Measurements from ENCODE around the gene PRRG2. TPM values are rescaled to one million over a fixed set of nuclear protein-coding genes. Genes with fewer than 3 reads are reported as not detected.
"Not testable (repeated sequence)": the region's sequence is repeated elsewhere in the genome, so short reads cannot be mapped to it uniquely, and the experiment has no call there.

Gene PRRG2
- polyA plus RNA-seq, 4 donors: 6.1 to 10.6 (median 7.1) TPM

DNA sequence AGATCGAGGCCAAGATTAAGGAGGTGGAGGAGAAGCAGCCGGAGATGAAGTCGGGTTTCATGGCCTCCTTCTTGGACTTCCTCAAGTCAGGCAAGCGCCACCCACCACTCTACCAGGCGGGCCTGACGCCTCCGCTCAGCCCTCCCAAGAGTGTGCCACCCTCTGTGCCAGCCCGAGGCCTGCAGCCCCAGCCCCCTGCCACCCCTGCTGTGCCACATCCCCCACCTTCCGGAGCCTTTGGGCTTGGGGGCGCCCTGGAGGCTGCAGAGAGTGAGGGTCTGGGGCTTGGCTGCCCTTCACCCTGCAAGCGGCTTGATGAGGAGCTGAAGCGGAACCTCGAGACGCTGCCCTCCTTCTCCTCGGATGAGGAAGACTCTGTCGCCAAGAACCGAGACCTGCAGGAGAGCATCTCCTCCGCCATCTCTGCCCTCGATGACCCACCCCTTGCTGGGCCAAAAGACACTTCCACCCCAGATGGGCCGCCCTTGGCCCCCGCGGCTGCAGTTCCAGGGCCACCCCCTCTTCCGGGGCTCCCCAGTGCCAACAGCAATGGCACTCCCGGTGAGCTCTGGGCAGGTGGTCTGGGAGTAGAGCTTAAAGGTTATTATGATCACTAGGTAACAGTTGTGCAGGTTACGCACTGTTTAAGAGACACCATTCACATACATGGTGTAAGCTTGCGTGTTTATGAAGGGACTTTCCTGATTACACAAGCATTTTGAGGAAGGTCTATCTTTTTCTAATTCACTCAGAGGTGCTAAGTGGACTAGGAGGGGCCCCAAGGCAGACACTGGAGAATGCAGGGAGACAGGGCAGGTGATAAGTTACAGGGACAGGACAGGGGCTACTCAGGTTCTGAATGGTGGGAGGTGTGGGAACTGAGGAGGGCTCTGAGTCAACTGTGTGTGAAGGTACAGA, 18.5 kb downstream of the PRRG2 start:
- no peak for DNase-seq (ENCODE audit: low read depth in 4 of 4, low spot score in 2 of 4)

DNA sequence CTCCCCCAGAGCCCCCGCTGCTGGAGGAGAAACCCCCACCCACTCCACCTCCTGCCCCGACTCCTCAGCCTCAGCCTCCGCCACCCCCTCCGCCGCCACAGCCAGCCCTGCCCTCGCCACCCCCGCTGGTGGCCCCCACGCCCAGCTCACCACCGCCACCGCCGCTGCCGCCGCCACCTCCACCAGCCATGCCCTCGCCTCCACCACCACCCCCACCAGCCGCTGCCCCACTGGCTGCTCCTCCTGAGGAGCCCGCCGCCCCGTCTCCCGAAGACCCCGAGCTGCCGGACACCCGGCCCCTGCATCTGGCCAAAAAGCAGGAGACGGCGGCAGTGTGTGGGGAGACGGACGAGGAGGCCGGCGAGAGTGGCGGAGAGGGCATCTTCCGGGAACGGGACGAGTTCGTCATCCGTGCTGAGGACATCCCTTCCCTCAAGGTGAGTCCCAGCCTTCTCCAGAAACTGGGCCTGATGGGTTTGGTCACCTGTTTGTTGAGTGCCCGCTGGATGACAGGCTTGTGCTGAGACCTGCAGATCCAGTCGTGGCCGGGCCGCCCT, 20.4 kb downstream of the PRRG2 start:
- DNase-seq (ENCODE audit: low read depth in 4 of 4, low spot score in 2 of 4): no peak

DNA sequence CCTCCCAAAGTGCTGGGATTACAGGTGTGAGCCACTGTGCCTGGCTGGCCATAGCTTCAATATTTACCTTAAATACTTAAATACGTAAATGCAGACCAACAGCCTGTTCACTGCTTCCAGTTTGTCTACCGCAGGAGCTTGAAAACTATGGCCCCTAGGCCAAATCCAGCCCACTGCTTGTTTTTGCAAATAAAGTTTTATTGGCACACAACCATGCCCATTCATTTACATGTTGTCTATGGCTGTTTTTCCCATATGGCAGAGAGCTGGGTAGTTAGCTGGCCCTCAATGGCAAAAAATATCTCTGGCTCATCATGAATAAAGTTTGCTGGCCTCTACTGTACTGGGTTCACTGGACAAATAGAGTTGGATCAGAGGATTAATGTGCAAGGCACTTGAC, 21.7 kb downstream of the PRRG2 start:
- no peak for DNase-seq (ENCODE audit: low read depth in 4 of 4, low spot score in 2 of 4)

DNA sequence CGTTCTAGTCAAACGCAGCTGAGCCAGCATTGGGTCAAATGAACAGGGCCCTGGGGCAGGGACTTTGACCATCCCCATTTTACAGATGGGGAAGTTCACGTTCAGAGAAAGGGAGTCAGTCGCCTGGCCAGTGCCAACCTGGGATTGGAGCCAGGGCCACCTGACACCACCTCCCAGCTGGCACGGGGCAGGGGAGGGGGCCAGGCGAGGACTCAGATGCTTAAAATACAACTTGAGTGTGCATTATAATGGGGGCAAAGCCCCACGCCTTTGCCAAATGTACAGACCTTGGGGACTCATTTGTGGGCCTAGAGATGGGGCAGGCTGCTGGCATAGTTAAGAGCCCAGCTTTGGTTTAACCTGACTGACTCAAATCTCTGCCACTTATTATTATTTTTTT, 24.5 kb downstream of the PRRG2 start:
- DNase-seq (ENCODE audit: low read depth in 4 of 4, low spot score in 2 of 4): no peak

DNA sequence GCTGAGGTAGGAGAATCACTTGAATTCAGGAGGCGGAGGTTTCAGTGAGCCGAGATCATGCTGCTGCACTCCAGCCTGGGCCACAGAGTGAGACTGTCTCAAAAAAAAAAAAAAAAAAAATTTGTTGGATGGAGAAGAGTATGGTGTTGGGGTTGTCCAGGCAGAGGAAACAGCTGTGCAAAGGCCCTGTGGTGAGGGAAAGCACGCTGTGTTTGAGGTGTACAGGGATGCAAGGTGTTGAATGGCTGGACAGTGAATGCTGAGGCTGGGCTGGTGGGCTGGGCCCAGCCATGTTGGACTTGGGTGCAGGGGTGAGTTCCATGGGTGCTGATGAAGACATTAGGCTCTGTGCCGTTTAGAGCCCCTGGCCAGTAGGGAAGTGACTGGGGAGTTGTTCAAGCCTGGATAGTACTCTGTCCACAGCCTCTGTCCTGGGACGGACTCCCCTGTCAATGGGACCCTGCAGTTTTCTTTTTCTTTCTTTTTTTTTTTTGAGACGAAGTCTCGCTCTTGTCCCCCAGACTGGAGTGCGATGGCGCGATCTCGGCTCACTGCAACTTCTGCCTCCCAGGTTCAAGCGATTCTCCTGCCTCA, 28.5 kb downstream of the PRRG2 start:
- no peak for DNase-seq (ENCODE audit: low read depth in 4 of 4, low spot score in 2 of 4)

DNA sequence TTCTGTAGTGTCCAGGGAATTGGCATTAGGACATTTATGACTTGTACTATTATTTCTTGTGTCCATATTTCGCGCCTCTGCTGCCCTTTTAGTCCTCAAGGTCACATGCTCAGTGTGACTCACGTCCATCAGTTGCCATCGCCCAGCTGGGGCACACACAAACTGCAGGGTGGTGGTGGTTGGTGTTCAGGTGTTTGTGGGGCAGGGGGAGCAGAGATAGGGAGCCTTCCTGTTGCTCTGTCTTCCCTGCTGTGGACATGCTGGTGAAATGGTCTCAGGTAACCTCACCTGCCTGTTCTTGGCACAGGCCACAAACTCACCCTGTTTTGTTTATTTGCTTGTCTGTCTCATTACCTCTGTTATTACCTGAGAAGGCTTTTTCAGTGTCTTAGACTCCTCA, 32.3 kb downstream of the PRRG2 start:
- DNase-seq (ENCODE audit: low read depth in 4 of 4, low spot score in 2 of 4): no peak

DNA sequence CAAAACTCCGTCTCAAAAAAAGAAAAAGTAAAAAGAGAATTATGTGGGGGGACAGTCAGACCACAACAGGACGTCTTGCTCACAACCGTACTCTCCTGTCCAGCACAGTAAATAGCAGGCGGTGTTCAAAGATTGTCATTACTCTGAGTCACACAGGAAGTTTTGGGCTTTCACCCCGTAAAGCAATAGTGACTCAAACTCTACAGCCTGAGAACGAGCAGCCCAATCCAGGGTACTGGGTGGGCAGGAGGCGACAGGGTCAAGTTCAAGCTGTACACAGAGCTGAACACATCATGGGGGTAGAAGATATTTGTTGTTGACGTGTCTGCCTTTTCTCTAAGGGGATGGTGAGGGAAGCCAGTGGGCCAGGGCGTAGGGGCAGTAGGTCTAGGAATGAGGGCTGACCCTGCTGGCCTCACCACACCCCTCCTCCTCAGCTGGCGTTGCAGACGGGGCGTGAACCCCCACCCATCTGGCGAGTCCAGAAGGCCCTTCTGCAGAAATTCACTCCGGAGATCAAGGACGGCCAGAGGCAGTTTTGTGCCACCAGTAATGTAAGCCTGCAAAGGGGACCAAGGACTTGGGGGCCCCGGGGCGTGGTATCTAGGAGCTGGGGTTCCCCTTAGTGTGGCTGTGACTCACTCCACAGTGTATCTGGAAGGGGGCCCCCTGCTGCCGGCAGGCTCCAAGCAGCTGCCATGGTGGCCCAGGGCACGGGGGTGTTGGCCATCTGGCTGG, 33.1 kb downstream of the PRRG2 start:
- no peak for DNase-seq (ENCODE audit: low read depth in 4 of 4, low spot score in 2 of 4)

DNA sequence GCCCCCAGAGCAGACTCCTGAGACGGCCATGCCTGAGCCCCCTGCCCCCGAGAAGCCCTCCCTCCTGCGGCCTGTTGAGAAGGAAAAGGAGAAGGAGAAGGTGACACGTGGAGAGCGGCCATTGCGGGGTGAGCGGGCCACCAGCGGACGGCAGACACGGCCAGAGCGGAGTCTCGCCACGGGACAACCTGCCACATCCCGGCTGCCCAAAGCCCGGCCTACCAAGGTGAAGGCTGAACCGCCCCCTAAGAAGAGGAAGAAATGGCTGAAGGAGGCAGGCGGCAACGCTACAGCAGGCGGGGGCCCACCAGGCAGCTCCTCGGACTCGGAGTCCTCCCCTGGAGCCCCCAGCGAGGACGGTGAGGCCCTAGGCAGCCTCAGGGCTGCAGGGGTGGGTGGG, 34.7 kb downstream of the PRRG2 start:
- no peak for DNase-seq (ENCODE audit: low read depth in 4 of 4, low spot score in 2 of 4)

DNA sequence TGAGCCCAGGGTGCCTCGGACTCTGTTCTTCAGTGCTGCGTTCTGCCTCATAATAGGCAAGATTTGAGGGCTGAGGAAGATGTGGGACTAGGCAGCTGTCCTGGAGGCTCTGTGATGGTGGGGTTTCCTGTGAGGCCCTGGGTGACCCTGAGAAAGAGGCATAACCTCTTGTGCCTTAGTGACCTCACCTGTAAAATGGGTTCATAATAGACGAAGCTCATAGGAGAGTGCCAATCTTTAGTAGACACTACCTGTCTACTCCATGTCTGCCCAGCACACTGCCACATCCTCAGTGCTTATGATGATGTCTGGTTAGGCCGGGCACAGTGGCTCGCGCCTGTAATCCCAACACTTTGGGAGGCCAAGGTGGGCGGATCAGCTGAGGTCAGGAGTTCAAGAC, 35.4 kb downstream of the PRRG2 start:
- no peak for DNase-seq (ENCODE audit: low read depth in 4 of 4, low spot score in 2 of 4)

DNA sequence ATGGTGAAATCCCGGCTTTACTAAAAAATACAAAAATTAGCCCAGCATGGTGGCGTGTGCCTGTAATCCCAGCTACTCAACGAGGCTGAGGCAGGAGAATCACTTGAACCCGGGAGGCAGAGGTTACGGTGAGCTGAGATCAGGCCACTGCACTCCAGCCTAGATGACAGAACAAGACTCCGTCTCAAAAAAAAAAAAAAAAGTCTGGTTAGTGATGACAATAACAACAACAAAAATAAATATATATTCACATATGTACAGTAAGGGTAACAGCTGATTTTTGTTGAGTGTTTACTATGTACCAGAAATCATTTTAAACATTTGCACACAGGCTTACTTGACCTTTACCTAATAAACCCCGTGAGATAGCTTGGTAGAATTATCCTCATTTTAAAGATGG, 35.8 kb downstream of the PRRG2 start:
- no peak for DNase-seq (ENCODE audit: low read depth in 4 of 4, low spot score in 2 of 4)

DNA sequence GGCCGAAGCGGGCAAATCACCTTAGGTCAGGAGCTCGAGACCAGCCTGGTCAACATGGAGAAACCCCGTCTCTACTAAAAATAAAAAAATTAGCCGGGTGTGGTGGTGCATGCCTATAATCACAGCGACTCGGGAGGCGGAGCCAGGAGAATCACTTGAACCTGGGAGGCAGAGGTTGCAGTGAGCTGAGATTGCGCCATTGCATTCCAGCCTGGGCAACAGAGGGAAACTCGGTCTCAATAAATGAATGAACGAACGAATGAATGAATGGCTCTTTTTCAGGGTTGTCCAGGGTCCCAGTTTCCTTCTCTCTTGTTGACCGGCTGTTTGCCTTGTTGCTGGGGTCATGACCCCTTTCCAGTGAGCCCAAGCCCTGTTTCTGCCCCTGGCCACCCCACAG, 36.7 kb downstream of the PRRG2 start:
- DNase-seq (ENCODE audit: low read depth in 4 of 4, low spot score in 2 of 4): not testable (repeated sequence)

DNA sequence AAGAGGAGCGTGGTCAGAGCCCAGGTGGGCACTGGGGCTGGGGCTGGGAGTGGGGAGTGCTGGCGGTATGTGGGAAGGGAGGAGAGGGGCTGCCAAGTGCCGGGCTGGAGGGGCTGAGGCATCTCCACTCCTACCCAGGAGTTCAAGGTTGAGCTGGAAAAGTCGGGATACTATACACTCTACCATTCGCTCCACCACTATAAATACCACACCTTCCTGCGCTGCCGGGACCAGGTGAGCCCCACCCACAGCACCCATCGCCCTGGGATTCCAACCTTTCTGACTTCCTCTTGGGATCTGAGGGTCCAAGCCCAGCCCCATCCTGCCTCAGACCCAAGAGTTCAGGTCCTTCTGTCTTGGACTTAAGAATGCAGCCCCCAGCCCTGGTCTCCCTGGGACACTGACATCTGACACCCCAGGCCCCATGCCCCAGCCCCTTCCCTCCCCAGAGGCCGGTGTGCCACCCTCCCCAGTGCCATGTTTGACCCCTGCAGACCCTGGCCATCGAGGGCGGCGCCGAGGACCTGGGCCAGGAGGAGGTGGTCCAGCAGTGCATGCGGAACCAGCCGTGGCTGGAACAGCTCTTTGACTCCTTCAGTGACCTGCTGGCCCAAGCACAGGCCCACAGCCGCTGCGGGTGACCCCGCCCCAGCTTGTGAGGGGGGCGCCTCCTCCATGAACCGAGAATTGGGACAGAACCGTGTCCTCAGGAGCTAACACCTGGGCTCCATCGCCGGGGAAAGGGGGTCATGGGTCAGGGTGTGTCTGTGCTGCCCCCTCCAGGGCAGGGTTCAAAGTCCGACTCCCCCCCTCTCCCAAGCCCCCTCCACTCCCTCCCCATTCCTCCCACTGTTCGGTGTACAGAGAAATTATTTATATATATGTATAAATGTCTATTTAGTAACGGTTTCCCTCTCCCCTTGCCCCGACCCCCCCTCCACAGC, 44.1 kb downstream of the PRRG2 start:
- DNase-seq (ENCODE audit: low read depth in 4 of 4, low spot score in 2 of 4): no peak

DNA sequence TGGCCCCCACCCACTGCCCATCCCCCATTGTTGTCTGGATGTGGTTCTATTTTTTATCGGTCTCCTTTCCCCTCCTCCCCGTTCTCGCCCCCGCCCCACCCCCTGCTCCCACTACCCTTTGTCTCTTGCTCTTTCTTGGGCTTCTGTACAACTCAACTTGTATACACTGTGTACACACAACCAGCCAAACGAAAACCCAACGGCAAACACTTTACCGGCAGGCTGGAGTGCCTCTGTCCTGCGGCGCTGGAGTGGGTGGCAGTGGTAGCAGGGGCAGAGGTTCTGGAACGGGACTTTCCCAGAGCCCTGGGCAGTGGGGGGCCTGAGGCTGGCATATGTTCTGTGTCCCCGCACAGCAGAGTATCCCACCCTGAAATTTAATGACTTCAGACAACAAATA, 45.1 kb downstream of the PRRG2 start:
- no peak for DNase-seq (ENCODE audit: low read depth in 4 of 4, low spot score in 2 of 4)

DNA sequence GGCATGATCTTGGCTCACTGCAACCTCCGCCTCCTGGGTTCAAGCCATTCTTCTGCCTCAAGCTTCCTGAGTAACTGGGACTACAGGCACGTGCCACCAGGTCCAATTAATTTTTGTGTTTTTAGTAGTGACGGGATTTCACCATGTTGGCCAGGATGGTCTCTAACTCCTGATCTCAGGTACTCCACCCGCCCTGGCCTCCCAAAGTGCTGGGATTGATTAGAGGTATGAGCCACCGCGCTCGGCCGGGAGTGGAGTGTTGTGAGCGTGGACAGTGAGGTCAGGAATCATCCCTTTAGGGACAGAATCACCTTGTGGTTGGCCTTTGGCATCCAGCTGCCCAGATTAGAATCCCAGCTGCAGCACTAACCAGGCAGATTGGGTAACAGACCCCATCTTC, 48.5 kb downstream of the PRRG2 start:
- DNase-seq (ENCODE audit: low read depth in 4 of 4, low spot score in 2 of 4): no peak

DNA sequence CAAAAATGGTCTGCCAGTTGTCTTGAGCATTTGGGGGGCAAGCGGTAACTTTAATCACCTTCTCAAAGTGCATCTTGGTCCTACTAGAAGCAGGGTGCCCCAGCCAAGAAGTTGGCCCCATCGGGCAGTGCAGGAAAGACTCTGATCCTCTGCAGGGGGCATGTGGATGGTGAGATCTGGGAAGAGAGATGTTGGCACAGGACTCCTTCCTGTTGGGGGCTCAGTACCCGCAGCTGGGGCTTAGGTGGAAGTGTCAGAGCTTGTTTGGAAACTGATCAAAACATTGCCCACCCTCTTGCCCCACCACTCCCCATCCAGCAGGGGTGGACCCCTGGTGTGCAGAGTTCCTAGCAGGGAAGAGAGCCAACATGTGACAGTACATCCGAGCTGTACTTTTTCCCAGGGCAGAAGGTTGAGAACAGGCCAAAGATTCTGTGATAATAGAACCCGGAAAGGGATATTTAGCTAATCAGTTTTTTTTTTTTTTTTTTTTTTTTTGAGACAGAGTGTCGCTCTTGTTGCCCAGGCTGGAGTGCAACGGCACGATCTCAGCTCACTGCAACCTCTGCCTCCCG, 50.0 kb downstream of the PRRG2 start:
- DNase-seq (ENCODE audit: low read depth in 4 of 4, low spot score in 2 of 4): no peak

DNA sequence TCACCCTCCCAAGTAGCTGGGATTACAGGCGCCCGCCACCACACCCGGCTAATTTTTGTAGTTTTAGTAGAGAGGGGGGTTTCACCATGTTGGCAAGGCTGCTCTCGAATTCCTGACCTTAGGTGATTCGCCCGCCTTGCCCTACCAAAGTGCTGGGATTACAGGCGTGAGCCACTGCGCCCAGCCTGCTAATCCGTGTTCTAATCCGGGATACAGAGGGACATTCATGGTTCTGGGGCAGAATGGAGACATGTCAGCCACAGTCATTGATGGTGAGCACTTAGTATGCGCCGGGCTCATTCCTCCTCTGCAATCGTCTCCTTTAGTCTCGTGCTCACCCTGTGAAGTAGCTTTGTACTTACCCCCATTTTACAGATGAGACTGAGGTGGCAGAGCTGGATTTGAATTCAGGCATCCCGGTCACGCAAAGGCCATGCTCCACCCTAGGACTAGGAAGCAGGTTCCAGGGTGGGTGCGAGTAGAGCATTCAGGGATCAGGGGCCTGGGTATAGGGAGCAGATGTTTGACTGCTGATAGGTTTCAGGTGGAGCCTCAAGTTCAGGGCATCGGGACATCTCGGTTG, 50.6 kb downstream of the PRRG2 start:
- no peak for DNase-seq (ENCODE audit: low read depth in 4 of 4, low spot score in 2 of 4)

DNA sequence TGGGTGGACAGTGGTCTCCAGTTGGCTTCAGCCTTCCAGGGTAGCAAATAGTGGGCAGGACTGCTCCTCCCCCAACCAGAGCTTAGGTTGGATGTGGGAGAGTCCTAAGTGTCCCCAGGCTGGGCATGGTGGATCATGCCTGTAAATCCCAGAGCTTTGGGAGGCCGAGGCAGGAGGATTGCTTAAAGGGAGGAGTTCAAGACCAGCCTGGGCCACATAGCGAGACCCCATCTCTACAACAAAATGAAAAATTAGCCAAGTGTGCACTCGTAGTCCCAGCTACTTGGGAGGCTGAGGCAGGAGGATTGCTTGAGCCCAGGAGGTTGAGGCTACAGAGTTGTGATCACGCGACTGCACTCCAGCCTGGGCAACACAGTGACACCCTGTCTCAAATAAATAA, 51.5 kb downstream of the PRRG2 start:
- DNase-seq (ENCODE audit: low read depth in 4 of 4, low spot score in 2 of 4): no peak

DNA sequence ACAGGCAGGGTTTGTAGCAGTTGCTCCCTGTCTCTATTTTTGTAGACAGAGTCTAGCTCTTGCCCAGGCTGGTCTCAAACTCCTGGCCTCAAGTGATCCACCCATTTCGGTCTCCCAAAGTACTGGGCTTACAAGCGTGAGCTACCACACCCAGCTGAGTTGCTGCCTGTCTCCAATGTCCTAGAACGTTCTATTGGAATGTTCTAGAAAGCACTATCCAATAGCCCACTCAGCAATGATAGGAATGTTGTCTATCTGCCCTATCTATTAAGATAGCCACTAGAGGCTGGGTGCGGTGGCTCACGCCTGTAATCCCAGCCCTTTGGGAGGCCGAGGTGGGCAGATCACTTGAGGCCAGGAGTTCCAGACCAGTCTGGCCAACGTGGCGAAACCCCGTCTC, 52.2 kb downstream of the PRRG2 start:
- not testable (repeated sequence) for DNase-seq (ENCODE audit: low read depth in 4 of 4, low spot score in 2 of 4)

DNA sequence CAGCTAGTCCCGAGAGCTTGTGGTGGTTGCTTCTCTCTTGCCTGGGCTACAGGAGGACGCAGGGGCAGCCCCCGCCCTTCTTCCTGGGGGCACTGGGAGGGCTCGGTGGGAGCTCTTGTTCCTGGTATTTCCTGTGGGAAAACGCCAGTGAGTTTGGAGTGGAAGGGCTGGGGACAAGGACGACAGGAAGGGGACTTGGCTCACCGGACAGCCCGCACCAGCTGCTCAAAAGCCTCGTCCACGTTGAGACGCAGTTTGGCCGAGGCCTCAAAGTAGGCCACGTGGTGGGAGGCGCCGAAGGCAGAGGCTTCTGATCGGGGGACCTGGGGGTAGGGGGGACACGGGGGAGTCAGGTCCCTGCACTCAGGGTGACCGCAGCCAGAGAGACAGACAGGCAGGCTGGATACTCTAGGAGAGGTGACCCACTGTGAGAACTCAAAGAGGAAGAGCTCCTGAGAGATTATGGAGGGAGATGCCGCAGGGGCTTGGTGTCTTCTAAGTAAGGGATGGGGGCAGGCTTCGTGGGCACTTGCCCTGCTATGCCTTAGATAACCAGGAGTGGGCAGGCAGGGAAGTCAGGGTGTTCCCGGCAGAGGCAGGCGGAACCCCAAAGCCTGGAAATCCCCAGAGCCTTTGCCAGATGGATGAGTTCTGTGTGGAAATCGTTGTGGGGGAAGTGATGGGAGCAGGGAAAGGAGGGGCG, 54.6 kb downstream of the PRRG2 start:
- DNase-seq (ENCODE audit: low read depth in 4 of 4, low spot score in 2 of 4): no peak

Measured in left renal cortex interstitium (tissue), 4 donors.